Measurements from ENCODE around the gene LRRC1.

- TF ChIP-seq, protein P1, sequence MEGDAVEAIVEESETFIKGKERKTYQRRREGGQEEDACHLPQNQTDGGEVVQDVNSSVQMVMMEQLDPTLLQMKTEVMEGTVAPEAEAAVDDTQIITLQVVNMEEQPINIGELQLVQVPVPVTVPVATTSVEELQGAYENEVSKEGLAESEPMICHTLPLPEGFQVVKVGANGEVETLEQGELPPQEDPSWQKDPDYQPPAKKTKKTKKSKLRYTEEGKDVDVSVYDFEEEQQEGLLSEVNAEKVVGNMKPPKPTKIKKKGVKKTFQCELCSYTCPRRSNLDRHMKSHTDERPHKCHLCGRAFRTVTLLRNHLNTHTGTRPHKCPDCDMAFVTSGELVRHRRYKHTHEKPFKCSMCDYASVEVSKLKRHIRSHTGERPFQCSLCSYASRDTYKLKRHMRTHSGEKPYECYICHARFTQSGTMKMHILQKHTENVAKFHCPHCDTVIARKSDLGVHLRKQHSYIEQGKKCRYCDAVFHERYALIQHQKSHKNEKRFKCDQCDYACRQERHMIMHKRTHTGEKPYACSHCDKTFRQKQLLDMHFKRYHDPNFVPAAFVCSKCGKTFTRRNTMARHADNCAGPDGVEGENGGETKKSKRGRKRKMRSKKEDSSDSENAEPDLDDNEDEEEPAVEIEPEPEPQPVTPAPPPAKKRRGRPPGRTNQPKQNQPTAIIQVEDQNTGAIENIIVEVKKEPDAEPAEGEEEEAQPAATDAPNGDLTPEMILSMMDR (IDR thresholded peaks at IDR 0.05) = peak in 1 of 3 donors; percentile 2
- TF ChIP-seq POLR2A (IDR thresholded peaks at IDR 0.05) (peak; percentile 40), EP300 (IDR thresholded peaks at IDR 0.05) (no peak)
These were observed at the start of gene LRRC1 for GRCh38 chr6:53794720-53795339.
